ENCODE results near the gene TGFBR3.

DNA sequence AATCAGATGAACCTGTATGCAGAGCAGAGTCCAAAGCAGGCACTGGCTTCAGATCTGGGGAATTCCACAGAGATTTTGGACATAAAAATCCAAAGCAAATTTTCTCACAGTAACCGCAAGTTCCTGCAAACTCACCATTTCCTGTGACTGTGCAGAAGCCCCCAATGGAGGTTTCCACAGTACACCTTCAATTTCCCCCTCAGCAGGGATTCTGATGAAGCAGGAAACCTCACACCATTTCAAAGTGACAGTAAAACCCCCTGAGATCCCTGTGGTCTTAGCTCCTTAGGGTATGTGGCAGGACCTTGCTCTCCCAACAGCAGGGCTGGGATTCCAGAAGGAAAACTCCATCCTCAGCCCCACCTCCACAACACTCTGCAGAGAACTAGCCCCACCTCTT lies 6.0 kb upstream of the TGFBR3 start:
- TF ChIP-seq, protein P1, sequence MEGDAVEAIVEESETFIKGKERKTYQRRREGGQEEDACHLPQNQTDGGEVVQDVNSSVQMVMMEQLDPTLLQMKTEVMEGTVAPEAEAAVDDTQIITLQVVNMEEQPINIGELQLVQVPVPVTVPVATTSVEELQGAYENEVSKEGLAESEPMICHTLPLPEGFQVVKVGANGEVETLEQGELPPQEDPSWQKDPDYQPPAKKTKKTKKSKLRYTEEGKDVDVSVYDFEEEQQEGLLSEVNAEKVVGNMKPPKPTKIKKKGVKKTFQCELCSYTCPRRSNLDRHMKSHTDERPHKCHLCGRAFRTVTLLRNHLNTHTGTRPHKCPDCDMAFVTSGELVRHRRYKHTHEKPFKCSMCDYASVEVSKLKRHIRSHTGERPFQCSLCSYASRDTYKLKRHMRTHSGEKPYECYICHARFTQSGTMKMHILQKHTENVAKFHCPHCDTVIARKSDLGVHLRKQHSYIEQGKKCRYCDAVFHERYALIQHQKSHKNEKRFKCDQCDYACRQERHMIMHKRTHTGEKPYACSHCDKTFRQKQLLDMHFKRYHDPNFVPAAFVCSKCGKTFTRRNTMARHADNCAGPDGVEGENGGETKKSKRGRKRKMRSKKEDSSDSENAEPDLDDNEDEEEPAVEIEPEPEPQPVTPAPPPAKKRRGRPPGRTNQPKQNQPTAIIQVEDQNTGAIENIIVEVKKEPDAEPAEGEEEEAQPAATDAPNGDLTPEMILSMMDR (IDR thresholded peaks at IDR 0.05; ENCODE audit: insufficient read depth, low read depth, low read length), result no peak
- no peak for TF ChIP-seq EZH2 (IDR thresholded peaks at IDR 0.05; ENCODE audit: insufficient read depth, low read length)

Measured in astrocyte (in vitro differentiated cells and primary cell).